Endothelial cell of umbilical vein (primary cell): Measurements from ENCODE around the gene ZC3H18.

ENCODE experiments used
- EZH2 ChIP-seq: IDR thresholded peaks from 2 replicates; pipeline ENCODE4 v1.6.1; 2012; ENCODE audit warnings: borderline replicate concordance, low read depth, mild to moderate bottlenecking, moderate library complexity, low read length, inconsistent platforms; ENCODE audit not compliant: severe bottlenecking
- JUN ChIP-seq: IDR thresholded peaks from 2 replicates; pipeline ENCODE4 v1.6.1; 2011; ENCODE audit warnings: borderline replicate concordance, low read depth; ENCODE audit not compliant: insufficient read length, insufficient read depth
- MYC ChIP-seq: IDR thresholded peaks from one replicate; pipeline ENCODE4 v1.6.1; 2011; ENCODE audit warnings: mild to moderate bottlenecking, low read depth, low read length
- POLR2A ChIP-seq: IDR thresholded peaks from 2 replicates; pipeline ENCODE4 v1.6.1; 2012; ENCODE audit warnings: low read depth, mild to moderate bottlenecking, control low read depth, low read length
- POLR2AphosphoS5 ChIP-seq: IDR thresholded peaks from 2 replicates; pipeline ENCODE4 v1.6.1; 2012; ENCODE audit warnings: low read depth, mild to moderate bottlenecking, control low read depth, low read length, moderate library complexity; ENCODE audit not compliant: insufficient read depth
- TF ChIP-seq, protein P1 (sequence below), 2 donors: IDR thresholded peaks; 1 replicate in 1 of 2; 2 replicates in 1 of 2; pipeline ENCODE4 v1.5.1; 2011; ENCODE audit warnings: low read length in 2 of 2, mild to moderate bottlenecking in 2 of 2, moderate library complexity in 2 of 2, control low read depth in 1 of 2, inconsistent platforms in 1 of 2, low read depth in 1 of 2; ENCODE audit not compliant: insufficient read depth in 1 of 2; ENCODE audit errors: extremely low read depth in 1 of 2
- TF ChIP-seq, protein P2 (sequence below): IDR thresholded peaks from 2 replicates; pipeline ENCODE4 v1.6.1; 2011; ENCODE audit not compliant: insufficient read depth, insufficient read length

DNA sequence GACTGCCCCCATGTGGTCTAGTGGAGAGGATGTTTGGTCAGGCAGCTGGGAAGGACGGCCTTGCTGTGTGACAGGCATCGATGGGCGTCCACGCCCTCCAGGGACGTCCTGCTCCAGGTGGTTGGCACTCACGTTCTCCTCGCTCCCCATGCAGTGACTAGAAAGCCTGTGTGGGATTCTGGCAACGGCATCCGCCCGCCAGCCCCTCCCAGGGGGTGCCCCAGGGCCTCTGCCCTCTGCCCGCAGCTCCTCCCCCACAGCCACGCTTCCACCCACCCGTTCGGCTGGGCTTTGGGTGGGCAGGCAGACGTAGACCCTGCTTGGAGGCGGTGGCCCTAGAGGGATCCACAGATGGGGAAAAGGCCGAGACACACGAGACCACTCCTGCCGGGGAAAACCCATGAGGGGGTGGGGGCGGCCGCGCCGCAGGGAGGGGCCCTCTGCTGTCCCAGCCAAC lies 63.5 kb downstream of the ZC3H18 start:
- TF ChIP-seq POLR2A, result no peak
- TF ChIP-seq, protein P1, sequence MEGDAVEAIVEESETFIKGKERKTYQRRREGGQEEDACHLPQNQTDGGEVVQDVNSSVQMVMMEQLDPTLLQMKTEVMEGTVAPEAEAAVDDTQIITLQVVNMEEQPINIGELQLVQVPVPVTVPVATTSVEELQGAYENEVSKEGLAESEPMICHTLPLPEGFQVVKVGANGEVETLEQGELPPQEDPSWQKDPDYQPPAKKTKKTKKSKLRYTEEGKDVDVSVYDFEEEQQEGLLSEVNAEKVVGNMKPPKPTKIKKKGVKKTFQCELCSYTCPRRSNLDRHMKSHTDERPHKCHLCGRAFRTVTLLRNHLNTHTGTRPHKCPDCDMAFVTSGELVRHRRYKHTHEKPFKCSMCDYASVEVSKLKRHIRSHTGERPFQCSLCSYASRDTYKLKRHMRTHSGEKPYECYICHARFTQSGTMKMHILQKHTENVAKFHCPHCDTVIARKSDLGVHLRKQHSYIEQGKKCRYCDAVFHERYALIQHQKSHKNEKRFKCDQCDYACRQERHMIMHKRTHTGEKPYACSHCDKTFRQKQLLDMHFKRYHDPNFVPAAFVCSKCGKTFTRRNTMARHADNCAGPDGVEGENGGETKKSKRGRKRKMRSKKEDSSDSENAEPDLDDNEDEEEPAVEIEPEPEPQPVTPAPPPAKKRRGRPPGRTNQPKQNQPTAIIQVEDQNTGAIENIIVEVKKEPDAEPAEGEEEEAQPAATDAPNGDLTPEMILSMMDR (IDR thresholded peaks at IDR 0.05; ENCODE audit: extremely low read depth in 1 of 2, insufficient read depth in 1 of 2, low read depth in 1 of 2, low read length in 2 of 2), result peak in 1 of 2 donors; percentile 43
- no peak for TF ChIP-seq EZH2
- TF ChIP-seq, protein P2, sequence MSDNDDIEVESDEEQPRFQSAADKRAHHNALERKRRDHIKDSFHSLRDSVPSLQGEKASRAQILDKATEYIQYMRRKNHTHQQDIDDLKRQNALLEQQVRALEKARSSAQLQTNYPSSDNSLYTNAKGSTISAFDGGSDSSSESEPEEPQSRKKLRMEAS, result no peak
- no peak for TF ChIP-seq JUN
- TF ChIP-seq POLR2AphosphoS5, result no peak
- no peak for TF ChIP-seq MYC
